RPMI7951 (cell line): ENCODE data around the gene PITX1. TPM values are rescaled to one million over a fixed set of nuclear protein-coding genes. Genes with fewer than 3 reads are reported as not detected.

Source experiments
- DNase-seq: peaks from one replicate; pipeline ENCODE4 v3.0.0-alpha.2; 2012; ENCODE audit warnings: low read depth
- total RNA-seq: library from RNA; depleted of rRNA; stranded (reverse); fragments of >200 nt; shearing (Covaris generic); gene quantifications from 2 replicates; pipeline ENCODE4 v1.2.3, GENCODE V29; 2014

The PITX1 gene
- total RNA-seq, 1 experiment from 2014 or later, result not detected

DNA sequence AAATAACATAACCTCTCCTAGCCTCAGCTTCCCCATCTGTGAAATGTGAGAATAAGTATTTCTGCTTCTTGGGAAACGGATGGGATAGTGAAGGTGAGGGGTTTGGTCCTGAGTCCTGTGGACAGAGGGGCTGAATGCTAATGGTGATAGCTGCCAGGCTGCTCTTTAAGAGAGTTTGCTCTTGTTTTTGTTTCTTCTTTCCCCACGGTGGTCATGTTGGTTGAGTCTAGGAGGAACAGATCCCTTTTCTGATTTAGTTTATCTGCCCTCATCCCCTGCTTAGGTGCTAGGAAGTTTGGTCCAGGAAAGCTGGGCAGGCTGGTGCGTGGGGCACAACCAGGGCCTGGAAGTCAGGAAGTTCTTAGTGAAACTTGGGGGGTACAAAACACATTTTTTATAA is 7.7 kb upstream of the PITX1 start:
- DNase-seq, result no peak

DNA sequence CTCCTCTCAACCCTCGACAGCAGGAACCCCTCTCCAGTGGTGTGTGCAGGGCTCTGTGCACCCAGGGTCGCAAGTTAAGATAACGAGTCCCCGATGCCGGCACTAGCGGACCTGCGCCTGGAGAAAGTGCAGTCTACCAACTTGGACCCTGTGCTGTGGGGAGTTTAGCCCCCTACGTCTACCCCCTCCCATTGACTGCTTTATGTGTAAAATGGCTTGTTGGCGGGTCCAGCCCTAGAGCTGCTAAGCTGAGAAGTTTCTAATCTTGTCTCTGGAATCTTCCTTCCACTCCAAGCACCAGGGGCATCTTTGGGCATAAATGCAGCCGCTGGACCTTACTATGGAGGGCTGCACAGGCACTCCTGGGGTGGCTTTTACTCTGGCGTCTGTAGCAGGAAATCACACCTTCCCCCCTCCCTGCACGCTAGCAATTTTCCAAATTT is 7.1 kb upstream of the PITX1 start:
- DNase-seq, result no peak

DNA sequence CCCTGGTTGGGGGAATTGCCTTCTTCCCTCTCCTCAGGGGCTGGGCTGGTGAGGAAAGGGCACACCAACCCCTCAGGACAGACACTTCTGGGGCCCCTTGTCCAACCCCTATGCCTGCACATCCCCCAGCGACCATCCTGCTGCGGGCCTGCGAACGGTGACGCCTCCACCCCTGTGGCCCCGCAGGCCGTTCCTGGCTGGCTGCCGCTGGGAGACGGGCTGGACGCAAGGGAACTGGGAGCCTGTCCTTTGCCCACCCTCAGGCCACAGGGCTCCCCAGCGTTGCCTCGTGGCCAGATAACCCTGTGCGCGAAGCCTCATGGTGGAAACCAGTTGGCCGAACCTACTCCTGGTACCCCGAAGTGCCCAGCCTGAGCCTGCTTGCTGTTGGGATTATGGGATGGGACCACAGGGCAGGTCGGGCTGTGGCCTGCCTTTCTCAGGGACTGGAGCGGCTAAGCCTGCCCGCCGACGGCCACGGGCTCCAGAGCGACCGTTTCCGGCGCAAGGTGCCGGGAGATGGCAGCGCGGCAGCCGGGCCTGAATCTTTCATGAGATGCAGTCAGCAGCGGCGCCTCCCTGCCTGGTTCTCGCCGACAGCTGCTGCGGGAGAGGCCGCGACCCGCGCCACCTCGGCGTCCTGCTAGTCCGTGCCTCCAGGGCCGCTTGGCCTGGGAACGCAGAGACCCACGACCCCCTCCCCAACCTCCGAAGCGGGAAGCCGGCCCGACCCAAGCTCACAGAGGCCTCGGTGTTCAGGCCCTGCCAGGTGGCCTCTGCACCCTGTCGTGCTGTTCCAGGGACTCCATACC is 6.5 kb upstream of the PITX1 start:
- no peak for DNase-seq

DNA sequence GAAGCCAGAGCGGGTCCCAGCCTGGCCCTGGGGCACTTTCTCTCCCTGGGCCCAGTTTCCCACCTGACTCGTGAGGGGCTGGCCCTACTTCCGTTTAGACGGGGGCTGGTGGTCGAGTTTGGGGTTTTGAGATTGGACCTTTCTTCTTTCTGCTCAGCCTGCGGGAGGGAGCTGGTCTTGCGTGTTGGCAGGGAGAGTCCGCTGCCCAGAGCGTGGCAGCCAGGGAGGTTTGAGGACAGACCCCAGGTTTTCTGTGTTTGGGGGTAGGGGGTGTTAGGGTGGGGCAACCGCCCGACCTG is 6.0 kb upstream of the PITX1 start:
- DNase-seq, result no peak

DNA sequence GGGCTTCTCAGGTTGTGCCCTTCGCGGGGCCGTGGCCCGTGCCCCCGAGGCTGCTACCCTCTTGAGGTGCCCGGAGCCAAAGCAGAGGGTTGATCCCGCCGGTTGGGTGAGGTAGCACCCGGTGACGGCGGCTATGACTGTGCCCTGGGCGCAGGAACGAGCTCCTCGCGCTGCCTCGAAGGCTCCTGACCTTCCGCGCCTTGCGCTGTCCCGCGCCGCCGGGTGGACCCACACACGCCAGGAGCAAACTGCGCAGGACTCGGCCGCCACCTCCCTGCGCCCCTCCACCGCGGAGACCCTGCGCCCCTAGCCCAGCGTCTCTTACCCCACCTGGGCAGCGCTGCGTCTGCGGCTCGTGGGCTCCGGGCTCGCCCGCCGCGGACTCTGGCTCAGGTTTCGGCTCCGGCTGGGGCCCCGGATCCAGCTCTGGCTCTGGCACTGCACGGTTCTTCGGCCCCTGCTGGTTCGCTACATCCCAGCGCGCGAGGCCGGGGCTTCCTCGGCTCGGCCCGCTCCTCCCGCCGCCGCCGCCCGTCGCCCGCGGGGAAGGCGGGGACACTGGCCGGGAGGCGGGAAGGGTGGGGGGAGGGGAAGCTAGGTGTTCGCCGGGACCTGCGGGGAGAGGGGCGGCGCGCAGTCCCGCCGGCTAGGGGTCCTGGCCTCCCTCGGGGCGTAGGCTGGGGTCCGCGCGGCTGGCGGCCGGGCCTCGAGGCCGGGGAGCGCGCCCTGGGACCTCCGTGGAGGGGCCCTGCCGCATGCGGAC is 5.4 kb upstream of the PITX1 start:
- no peak for DNase-seq

DNA sequence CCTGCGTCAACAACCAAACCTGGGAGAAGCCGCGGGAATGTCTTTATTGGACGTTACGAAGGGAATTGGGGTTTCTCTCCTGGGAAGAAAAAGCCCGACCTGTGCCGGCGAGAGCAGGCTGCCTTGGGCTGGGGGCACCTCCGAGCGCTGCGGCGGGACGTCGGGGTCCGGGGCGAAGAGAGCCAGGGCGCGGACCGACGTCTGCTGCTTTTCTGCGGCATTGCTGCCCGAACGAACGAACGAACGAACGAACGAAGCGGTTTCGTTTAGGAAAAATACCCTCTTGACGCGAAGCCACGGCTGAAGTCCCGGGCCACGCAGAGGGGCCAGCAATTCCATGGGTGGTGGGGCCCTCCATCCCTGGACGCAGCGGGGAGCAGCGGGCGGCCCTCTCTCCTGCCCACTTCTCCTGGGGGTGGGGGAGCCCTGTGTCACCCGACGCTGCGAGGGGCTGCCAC is 4.8 kb upstream of the PITX1 start:
- DNase-seq, result no peak

DNA sequence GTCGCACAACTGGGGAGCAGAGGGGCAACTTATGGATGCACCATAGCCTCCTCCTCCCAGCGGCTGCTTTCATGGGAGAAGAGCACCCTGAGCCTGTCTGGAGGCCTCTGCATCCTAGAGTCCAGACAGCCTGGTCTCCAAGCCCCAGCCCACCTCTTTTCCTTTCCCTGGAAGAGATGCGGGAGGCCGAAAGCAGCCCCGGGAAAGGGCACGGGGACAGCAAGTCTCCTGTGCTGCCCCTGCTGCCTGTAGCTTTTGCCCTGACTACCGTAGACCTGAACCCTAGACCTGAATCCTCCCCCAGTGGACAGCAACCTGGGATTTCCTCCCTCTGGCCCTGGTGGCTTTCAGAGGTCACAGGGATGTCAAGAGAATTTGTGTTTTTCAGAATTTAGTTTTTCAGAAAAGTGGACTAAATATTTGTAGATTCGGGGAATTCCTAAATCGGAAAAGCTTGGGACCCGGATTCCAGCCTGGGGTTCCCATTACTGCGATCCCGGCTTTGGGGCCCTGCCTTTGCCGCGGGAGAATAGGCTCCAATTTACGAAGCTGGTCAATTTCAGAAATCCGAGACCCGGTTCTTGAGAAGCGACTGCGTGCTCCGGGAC is 4.3 kb upstream of the PITX1 start:
- no peak for DNase-seq

DNA sequence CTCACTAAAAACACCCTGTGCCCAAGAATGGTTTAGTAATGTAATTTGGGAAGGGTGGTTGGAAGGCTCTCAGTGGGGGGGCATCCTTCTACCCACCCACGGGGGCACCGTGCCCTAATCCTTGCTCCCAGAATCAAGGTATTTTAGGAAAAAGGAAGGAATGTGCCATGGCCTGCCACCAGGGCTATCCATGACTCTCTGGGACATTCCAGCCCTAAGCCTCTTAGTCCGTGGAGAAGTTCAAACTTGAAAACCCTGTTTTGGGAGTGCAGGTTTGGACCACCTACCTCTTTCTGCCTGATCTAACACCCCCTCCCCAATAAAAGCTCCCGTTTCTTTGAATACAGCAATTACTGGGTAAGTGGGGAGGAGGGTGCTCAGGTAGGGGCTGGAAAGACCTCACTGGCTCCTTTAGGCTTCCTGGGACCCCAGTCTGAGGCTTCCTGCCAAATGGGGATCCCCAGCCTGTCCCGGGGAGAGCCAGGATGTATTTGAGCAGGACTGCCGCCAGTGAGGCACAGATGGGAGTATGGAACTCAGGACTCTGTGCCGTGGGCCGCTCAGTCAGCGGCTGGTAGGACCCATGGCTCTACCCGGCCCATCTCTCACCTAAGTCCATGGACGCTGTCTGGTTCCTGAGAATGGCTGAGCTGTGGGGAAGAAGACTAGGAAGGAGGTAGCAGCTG is 3.6 kb upstream of the PITX1 start:
- no peak for DNase-seq

DNA sequence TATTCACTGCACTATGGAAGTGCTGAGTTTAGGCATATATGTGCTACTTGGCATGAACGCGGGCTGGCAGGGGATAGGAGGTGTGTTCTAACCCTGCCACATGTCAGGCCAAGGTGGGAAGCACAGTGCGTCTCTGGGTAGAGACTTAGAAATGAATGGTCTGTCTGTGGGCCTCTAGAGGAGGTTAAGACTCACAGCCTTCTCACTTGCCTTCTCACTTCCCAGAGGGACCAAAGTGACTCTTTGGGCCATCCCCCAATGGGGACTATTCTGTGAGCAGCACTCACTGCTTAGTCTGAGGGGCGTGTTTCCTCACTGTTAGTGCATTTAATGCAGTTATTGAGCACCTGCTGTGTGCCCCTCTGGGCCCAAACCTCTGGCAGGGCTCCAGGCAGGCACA is 2.4 kb upstream of the PITX1 start:
- DNase-seq, result no peak

DNA sequence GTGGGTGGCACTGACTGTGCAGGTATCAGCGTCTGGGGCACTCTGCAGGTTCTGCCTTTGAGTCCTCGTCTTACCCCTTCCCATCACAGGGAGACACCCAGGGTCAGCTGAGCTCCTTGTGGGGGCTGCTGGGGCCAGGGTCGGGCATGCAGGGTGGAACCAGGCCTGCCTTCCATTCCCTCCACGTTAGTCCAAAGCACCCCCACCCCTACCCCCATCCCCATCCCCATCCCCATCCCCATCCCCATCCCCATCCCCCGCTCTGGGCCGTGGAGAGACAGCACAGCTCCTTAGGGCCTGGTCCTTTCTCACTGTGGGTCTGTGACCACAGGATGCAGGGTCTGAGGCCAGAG is 1.6 kb upstream of the PITX1 start:
- DNase-seq, result no peak

DNA sequence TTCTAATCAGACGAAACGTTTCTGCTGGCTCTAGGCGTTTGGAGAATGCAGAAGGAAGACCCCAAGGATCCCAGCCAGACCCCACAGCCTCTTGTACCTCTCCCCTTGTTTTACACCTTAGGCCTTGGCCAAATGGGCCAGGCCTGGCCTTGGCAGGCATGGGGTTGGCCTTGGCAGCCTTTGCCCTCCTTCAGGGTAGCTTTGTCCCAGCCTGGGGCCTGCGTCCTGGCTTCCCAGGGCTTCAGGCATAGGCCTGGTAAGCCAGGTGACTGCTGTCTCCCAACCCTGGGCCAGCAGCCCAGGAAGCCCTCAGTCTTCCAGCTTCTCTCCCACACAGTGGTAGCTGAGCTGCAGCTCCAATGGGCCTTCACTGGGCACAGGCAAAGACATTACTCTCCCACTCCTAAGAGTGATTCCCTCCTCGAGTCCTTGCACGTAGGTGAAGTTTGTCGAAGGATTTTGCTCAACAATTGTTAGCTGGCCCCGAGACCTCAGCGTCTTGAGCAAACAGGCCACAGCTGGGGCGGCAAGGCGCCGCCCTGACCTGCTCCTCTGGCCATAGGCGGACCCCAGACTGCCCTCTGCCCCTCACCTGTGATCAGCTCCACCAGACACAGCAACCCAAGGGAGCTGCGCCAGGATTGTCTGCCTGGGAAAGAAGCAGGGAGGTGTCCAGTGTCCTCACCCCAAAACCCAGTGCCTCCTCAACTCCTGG is 1.1 kb upstream of the PITX1 start:
- no peak for DNase-seq

DNA sequence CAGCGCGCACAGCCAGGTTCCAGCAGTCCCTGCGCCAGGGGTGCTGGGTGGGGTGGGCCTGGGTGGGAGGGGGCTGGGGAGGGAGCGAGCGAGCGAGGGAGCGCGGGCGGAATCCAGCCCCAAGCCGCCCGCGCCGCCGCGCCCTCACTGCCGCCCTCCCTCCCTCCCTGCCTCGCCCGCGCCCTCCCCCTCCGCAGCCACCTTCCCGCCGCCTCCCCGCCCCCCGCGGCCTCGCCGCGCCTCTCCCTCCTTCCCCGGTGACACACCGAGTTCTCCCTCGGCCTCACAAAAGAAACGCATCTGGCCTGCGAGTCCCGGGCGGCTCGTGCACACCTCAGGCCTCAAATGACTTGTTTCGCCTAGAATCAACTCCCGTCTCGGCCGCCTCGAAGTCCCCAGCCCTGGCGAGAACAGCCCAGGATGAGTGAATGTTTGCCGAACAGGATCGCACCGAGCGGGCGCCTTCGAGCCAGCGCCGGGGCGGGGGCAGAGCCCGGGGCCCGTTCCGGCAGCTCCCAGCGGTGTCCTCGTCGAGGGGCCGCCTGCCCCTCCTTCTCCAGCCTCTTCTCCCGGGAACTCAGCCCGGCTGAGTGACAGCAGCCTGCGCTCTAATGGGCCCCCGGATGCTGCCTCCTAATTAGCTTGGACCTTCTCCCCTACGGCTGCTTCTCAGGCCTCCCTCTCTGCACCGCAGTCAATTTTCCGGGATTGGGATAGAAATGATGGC is 371 bp upstream of the PITX1 start:
- peak; percentile 19 for DNase-seq

DNA sequence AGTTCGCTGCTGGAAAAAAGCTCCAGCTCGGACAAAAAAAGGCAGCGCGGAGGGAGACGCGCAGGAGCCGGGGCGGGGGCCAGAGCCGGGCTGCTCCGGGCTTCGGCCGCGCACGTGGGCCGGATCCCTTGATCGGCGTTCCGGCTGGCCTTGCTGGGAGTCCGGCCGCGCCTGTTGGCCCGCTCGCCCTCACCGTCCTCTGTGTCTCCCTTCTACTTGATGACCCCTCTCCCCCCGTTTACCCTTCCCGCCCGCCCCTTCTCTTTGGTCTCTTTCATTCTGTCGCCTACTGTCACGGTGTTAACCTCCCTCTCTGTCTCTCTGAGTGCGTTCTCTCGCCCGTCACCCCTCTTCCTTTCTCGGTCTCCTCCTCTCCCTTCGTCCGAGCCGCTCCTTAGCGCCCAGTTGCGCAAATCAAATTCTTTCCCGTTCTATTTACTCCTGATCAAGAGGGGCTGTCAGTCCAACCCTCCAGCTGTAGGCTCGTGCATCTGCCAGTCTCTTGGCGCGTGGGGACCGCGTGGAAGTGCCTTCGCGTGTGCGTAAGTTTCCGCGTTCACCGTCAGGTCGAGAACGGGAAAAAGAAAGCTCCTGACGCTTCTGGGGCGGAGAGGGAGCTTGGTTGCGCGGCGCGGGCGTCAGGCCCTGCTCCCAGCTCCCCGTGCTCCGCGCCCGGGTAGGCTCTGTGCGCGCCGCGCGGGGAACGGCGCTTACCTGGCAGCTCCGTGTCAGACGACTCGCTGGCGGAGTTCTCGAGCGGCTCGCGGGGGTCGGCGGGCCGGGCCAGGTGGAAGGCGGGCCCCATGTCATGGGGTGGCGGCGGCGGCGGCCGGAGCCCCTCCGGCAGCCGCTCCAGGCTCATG is 798 bp downstream of the PITX1 start:
- peak; percentile 33 for DNase-seq

DNA sequence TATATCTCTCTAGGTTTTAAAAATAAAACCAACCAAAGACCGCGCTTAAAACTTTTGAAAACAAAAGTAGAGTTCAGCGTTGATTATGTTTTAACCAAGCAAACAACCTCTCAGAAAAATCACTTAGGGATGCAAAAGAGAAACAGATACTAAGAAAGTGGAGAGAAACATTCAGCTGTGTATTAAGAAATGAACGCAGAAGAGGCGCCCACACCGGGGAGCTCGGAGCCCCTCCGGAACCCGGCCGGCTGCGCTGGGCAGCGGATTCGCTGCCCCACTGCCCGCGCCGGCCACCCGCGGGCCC is 1.4 kb downstream of the PITX1 start:
- no peak for DNase-seq

DNA sequence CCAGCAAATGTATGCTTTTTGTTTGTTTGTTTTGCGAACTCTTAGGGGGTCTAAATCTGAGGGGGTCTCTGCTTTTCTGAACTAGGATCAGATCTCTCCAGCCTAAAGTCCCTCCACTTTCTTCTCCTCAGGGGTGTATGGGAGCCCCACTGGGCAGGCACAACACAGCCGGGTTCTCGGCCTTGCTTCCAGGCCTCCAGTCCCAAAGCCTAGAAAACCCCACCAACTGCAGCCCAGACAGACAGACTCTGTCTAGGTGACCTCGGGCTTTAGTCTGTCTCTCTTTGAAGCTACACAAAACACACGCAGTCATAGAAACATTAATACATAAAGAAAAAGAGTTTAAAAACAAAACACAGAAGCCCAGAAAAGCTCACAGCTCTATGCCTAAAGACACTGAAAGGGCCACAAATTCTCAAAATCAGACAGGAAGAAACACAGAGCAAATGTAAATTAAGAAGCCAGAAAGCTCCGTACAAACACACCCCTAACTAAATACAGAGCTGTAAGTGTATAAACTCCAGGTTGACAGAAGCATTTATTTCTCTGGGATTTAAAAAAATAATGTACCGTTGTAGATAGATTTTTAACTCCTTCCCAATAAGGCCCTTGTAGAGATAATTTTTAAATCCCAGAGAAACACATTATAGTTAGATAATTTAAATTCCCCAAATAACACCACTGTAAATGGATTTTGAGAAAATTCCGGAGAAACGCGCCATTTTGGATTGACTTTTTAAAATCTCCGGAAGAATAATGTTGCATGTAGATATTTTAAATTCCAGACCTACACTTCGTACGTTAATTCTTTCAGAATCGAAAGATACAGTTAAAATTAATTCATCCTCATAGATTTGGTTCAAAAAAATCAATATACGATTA is 2.0 kb downstream of the PITX1 start:
- DNase-seq, result no peak

DNA sequence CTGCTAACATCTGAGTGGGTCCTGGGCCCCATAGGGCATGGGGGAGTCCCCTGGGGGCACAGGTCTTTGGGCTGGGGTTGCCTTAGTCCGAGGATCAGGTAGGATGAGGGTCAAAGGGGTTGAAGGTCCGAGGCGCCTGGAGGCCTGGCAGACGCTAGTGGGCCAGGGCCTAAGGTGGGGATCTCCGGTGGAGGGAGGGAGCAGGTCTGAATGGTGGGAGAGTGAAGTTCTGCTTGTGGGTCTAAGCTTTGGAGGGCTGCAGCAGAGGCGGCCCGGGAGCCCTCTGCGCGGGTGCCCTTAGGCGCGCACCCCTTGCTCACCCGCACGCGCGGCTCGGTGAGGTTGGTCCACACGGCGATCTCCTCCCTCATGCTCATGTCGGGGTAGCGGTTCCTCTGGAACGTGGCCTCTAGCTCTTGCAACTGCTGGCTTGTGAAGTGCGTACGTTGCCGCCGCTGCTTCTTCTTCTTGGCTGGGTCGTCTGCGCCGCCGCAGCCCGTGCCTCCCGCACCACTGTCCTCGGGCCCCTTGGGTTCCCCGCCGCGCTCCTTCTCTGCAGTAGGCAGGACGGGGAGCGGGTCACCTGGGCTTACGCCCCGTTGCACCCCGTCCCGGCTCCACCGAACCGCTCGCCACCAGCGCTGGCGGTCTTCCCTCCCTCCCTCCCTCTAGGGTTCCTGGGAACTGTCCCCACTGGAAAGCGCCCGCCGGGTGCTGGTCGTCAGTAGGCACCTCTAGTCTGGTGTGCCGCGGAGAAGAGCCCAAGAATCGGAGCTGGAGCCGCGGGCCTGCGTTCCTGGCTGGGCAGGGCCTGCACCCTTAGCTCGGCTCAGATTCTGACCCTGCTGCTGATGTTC is 2.8 kb downstream of the PITX1 start:
- DNase-seq, result no peak

DNA sequence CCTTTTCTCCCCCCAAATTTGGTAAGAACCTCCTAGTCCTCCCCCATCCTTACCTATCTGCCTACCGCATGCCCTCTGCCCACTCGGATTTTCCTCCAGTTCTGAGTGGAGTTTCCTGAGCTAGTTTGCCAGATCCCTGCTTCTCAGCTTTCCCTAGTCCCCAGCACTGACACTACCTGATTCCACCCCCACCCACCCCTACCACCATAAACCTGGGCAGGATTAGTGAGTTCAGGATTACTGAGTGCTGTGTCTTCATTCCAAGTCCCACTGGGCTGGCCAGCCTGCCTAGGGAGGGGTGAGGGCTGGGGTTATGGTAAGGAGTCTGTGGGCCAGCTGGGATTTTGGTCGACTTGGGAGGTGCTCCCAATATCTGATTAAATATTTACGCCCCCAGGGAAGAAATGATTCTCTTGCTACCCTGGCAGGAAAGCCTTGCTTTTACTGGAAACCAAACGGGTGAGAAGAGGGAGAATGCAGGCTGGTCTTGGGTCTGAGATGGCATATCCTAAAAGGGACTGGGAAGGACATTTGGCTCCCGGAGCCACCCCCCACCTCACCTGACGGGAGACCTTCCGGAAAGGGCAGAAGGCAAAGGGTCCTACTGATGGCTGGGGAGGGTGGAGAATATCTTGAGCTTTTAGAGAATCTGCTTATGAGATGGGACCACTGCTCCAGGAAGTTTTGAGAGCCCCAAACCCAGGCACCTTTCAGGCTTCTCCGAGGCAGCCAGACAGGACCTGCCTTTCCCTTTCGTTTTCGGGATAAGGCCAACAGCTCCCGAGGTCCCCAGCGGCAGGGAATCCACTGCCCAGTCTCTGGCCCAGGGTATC is 3.7 kb downstream of the PITX1 start:
- DNase-seq, result no peak
